B cell (primary cell): ENCODE measurements around the gene CACNA1H.
"Not testable (repeated sequence)": the region's sequence is repeated elsewhere in the genome, so short reads cannot be mapped to it uniquely, and the experiment has no call there.

Experiments
- EZH2 ChIP-seq: IDR thresholded peaks from 2 replicates; pipeline ENCODE4 v1.6.1; 2012; ENCODE audit warnings: borderline replicate concordance, low read depth, mild to moderate bottlenecking, moderate library complexity, low read length; ENCODE audit not compliant: insufficient read depth, poor library complexity, severe bottlenecking
- TF ChIP-seq, protein P1 (sequence below): fragments of 200-600 bp; IDR thresholded peaks from one replicate; pipeline ENCODE4 v1.8.0; 2022; ENCODE audit warnings: antibody characterized with exemption, mild to moderate bottlenecking

DNA sequence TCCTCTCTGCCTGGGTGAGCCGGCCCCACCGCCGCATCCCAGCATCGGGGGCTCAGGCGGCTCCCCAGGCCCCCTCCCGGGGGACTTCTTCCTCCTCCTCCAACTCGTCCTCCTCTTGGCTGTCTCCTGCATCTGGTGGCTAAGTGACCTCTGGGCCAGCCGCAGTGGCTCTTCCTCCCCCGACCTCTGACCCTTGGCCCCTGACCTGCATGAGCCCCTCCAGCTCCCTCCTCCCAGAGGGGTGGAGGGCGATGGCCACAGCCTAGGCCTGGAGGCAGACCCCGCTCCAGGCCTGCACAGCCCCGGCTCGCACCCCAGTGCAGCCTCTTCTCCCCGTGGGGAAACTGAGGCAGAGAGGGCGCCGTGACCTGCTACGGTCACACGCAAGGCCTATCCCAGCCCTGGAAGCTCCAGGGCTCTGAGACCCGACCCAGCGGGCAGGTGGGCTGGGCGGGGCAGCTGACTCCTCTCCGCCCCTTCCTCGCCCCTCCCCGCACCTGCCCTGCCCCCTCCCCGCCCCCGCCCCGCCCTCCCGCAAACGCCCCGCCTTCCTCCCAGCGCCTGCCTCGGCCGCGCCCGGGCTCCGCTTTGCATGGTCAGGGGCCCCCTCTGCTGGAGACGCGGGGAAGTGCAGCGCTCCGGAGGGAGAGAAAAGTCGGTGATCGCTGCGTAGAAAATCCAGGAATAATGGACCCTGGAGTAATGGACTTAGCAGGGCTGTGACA is 96.3 kb downstream of the CACNA1H start:
- TF ChIP-seq, protein P1, sequence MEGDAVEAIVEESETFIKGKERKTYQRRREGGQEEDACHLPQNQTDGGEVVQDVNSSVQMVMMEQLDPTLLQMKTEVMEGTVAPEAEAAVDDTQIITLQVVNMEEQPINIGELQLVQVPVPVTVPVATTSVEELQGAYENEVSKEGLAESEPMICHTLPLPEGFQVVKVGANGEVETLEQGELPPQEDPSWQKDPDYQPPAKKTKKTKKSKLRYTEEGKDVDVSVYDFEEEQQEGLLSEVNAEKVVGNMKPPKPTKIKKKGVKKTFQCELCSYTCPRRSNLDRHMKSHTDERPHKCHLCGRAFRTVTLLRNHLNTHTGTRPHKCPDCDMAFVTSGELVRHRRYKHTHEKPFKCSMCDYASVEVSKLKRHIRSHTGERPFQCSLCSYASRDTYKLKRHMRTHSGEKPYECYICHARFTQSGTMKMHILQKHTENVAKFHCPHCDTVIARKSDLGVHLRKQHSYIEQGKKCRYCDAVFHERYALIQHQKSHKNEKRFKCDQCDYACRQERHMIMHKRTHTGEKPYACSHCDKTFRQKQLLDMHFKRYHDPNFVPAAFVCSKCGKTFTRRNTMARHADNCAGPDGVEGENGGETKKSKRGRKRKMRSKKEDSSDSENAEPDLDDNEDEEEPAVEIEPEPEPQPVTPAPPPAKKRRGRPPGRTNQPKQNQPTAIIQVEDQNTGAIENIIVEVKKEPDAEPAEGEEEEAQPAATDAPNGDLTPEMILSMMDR = not testable (repeated sequence)
- TF ChIP-seq EZH2 = not testable (repeated sequence)
